Measurements from ENCODE around the gene CASK.

Gene CASK

DNA sequence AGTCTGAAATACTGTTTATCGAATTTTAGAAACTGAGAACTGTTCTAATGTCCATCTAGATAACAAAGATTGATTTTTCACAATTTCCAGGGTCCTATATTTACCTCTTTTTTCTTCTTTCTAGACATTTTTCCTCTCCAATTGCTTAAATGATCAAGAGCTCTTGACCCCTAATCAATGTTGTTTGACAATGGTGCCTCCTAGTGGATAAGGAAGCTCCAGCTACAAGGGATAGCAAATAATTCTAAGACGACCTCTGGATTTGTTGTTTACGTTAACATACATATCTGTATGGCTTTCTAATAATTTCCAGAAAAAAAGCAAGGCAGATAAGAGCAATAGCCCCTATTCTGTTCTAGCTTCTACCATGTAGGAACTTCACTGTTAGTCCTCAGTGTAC lies 163.5 kb downstream of the CASK start:
- H3K4me3 Mint-ChIP-seq = no peak overlapping the region
- no peaks in the 10 kb centered on the region for H3K36me3 Mint-ChIP-seq
- no peak overlapping the region for H3K27ac Mint-ChIP-seq
- no peaks in the 10 kb centered on the region for H3K9me3 Mint-ChIP-seq (ENCODE audit: low read depth)
- H3K27me3 Mint-ChIP-seq = no peaks in the 10 kb centered on the region
- H3K4me1 Mint-ChIP-seq (ENCODE audit: low read depth) = peaks cover 13% of the 10 kb centered on the region

DNA sequence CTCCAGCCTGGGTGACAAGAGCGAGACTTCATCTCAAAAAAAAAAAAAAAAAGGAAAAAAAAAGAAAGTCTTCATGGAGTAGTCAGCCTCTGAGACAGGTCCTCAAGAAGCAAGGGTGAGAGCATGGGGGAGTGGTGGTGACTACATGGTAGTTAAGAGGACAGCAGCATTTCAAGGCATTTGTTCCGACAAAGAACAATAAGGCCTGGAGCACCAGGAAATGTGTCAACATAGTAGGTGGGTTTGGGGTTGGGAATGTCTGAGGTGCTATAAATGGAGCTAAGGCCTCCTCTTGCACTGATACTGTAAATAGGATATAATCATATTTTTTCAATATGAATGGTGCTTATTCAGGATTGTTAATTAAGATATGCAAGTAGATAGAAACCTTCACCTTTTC lies 165.0 kb downstream of the CASK start:
- Mint-ChIP-seq H3K4me3 (no peak overlapping the region), H3K27me3 (no peaks in the 10 kb centered on the region), H3K36me3 (peaks cover 3% of the 10 kb centered on the region), H3K27ac (no peak overlapping the region), H3K9me3 (ENCODE audit: low read depth) (no peaks in the 10 kb centered on the region), H3K4me1 (ENCODE audit: low read depth) (peaks cover 7% of the 10 kb centered on the region)

DNA sequence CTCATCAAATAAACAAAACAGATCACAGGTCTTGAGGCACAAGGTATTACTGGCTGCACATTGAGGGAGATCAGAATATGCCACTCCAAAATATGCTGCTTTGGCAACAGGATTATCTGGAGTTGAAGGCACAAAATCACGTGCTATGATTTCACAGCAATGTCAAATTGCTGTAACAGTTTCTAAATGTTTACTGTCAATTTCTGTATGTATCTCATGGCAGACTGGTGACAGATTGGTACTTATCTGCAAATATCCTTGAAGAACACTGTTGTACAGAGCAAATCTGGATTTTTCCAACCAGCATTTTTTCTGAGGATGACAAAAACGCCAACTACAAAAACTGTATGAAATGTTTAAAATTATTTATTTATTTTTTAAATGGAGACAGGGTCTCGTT lies 172.6 kb downstream of the CASK start:
- no peak overlapping the region for H3K4me3 Mint-ChIP-seq
- H3K27me3 Mint-ChIP-seq = no peaks in the 10 kb centered on the region
- no peaks in the 10 kb centered on the region for H3K9me3 Mint-ChIP-seq (ENCODE audit: low read depth)
- H3K36me3 Mint-ChIP-seq = peaks cover 3% of the 10 kb centered on the region
- H3K27ac Mint-ChIP-seq = no peak overlapping the region
- peaks cover 3% of the 10 kb centered on the region for H3K4me1 Mint-ChIP-seq (ENCODE audit: low read depth)

DNA sequence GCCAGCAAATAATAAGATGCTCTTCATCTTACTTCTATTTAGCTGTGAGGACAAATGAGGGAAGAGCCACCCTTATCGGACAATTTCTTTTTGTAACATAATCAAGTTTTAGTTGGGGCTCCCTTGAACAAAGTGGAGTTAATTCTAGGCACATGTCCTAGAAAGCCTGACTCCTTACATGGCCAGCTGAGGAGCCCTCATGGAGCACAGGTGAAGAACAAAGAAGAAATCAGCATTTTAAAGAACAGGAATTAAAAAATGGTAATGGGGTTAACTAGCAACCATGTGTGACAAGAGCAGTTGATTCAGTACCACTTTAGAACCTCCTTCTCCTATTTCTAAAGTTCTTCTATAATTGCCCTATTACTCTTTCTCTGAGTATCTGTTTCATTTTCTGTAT lies 183.5 kb downstream of the CASK start:
- peaks cover 11% of the 10 kb centered on the region for H3K36me3 Mint-ChIP-seq
- peak overlapping the region; percentile 41 for H3K27ac Mint-ChIP-seq

DNA sequence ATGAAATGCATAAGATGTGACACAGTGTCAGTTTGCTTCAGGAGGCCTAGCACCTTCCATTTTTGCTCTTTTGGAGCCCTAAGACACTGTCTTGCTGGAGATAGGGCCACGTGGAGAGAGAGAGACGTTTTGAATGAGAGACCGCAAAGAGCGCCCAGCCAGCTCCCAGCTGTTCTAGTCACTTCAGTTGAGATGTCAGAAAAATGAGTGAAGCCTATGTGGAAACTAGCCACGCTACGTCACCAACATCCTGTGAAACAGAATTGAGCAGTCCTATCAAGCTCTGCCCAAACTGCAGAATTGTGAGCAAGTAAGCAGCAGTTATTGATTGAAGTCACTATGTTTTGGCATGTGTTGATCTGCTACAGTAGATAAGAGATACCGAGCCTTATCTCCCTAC lies 186.3 kb downstream of the CASK start:
- Mint-ChIP-seq H3K4me1 (ENCODE audit: low read depth) (peaks cover 27% of the 10 kb centered on the region), H3K9me3 (ENCODE audit: low read depth) (no peaks in the 10 kb centered on the region), H3K4me3 (no peak overlapping the region), H3K36me3 (peaks cover 5% of the 10 kb centered on the region), H3K27ac (peak overlapping the region; percentile 30), H3K27me3 (no peaks in the 10 kb centered on the region)

More for the DNA sequence above, 183.5 kb downstream of the CASK start:
- Mint-ChIP-seq H3K4me1 (ENCODE audit: low read depth) (peaks cover 15% of the 10 kb centered on the region), H3K9me3 (ENCODE audit: low read depth) (no peaks in the 10 kb centered on the region), H3K27me3 (no peaks in the 10 kb centered on the region), H3K4me3 (no peak overlapping the region)

DNA sequence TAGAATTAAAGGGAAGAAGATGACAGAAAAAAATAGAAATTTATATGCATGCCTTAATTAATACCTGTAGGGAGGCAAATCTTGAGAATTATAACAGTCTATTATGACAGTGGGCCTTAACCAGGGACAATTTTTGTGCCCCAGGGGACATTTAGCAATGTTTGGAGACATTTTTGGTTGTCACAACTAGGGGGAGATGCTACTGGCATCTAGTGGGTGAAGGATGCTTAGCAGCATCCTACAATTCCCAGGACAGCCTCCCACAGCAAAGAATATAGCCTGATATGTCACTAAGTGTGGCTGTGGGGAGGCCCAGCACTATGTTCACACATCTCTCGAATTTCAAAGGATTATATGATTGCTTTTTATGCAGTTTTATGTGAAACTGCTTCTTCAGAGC lies 188.8 kb downstream of the CASK start:
- Mint-ChIP-seq H3K27ac (peak overlapping the region; percentile 87), H3K4me3 (no peak overlapping the region), H3K4me1 (ENCODE audit: low read depth) (peaks cover 26% of the 10 kb centered on the region), H3K36me3 (peaks cover 5% of the 10 kb centered on the region), H3K9me3 (ENCODE audit: low read depth) (no peaks in the 10 kb centered on the region), H3K27me3 (no peaks in the 10 kb centered on the region)

DNA sequence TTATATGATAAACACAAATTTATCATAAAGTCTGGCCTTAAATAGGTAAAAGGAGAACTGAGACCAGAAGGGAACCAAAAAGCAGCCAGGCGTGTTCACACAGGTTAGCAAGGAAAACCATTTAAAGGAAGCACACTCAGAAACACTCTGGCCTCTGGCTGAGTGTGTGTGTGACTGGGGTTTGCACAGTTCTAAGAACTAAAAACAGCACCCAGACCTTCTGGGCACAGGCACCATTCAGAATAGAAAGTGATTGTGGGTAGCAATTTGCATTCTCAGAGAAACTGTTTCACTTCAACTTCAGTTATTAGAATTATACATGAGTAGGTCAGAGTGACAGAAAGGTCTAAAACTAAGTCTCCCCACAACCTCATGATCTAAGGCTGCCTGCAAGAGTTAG lies 189.4 kb downstream of the CASK start:
- Mint-ChIP-seq H3K36me3 (peaks cover 5% of the 10 kb centered on the region), H3K9me3 (ENCODE audit: low read depth) (no peaks in the 10 kb centered on the region), H3K27ac (peak overlapping the region; percentile 87), H3K4me1 (ENCODE audit: low read depth) (peaks cover 26% of the 10 kb centered on the region), H3K27me3 (no peaks in the 10 kb centered on the region), H3K4me3 (peak overlapping the region; percentile 20)

DNA sequence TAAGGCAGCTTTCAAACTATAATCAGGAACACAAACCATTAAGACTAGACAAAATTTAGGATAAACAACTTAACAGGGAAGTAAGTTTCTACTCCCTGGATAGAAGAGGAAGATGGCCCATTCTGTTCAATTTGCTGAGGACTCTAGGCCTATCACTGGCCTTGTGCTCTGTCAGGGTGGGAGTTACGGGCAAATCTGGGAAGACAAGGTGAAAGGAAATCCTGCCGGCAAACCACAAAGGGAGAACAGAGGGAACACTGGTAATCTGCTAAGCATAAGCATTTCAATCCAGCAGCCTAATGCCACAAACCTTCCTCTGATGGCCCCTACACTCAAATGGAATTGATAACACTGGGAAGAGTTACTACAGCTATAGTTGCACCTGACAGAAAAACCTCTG lies 191.1 kb downstream of the CASK start:
- H3K9me3 Mint-ChIP-seq (ENCODE audit: low read depth) = no peaks in the 10 kb centered on the region
- no peak overlapping the region for H3K4me3 Mint-ChIP-seq
- H3K27ac Mint-ChIP-seq = peak overlapping the region; percentile 34
- H3K4me1 Mint-ChIP-seq (ENCODE audit: low read depth) = peaks cover 23% of the 10 kb centered on the region
- no peaks in the 10 kb centered on the region for H3K27me3 Mint-ChIP-seq
- H3K36me3 Mint-ChIP-seq = peaks cover 6% of the 10 kb centered on the region

DNA sequence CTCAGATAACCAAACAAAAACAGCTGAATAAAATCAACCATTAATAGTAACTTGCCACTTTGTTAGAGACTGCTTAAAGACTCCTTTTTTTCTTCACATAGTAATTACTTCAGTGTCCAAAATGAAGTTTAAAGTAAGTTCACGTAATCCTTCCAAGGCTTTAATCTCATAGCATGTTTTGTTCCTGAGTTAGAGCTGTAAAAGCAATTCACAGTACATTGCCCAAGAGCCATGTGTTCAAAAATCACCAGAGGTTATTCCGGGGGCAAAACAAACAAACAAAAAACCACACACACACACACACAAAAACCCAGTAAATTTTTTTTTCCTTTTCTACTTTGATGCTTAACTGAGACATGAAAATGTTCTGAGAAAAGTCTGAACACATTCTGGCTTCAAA lies 193.3 kb downstream of the CASK start:
- Mint-ChIP-seq H3K36me3 (peaks cover 2% of the 10 kb centered on the region), H3K4me3 (no peak overlapping the region), H3K27ac (peak overlapping the region; percentile 22), H3K4me1 (ENCODE audit: low read depth) (peaks cover 18% of the 10 kb centered on the region), H3K9me3 (ENCODE audit: low read depth) (no peaks in the 10 kb centered on the region), H3K27me3 (no peaks in the 10 kb centered on the region)

DNA sequence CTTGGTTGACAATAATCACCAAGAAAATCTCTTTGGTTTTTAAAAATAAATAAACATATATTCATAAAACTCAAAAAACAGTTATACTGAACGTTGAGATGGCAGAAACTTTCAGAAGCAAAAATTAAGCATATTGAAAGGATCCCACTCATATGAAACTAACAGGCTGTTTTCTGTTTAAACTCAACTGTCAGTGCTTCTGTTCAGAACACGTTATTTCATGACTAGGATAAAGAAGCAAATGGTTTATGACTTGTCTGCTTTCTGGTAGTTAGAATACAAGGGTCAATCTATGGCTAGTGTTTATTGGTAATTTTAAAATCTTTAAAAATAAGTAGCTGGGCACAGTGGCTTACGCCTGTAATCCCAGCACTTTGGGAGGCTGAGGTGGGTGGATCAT lies 195.2 kb downstream of the CASK start:
- Mint-ChIP-seq H3K27ac (no peak overlapping the region), H3K9me3 (ENCODE audit: low read depth) (no peaks in the 10 kb centered on the region), H3K4me3 (no peak overlapping the region), H3K27me3 (no peaks in the 10 kb centered on the region), H3K36me3 (peaks cover 2% of the 10 kb centered on the region), H3K4me1 (ENCODE audit: low read depth) (peaks cover 22% of the 10 kb centered on the region)

DNA sequence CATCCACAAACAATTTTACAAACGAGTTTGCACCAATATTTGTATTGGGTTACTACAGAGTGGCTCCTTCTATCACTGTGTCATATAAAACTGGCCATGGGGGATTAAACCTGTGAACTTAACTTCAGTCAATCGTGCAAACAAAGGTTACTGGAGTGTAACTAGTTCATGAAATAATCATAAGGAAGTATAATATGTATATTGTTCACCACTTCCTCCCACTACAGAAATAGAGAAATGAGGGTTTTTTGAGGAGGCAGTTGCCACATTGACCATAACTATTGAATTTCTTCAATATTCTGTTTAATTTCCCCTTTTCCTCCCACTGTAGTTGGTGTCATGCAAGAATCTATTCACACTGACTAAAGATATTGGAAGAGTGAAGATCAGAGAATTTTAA lies 199.5 kb downstream of the CASK start, which contains the start of gene GPR82:
Gene GPR82, plus strand, starts transcription at position 356 of the 400 bp plus-strand sequence. CDS start 2,846 bp downstream, outside the sequence.
- H3K4me3 Mint-ChIP-seq = no peak within 1 kb of the TSS
- H3K36me3 Mint-ChIP-seq = peaks cover 12% of the 10 kb centered on the region

DNA sequence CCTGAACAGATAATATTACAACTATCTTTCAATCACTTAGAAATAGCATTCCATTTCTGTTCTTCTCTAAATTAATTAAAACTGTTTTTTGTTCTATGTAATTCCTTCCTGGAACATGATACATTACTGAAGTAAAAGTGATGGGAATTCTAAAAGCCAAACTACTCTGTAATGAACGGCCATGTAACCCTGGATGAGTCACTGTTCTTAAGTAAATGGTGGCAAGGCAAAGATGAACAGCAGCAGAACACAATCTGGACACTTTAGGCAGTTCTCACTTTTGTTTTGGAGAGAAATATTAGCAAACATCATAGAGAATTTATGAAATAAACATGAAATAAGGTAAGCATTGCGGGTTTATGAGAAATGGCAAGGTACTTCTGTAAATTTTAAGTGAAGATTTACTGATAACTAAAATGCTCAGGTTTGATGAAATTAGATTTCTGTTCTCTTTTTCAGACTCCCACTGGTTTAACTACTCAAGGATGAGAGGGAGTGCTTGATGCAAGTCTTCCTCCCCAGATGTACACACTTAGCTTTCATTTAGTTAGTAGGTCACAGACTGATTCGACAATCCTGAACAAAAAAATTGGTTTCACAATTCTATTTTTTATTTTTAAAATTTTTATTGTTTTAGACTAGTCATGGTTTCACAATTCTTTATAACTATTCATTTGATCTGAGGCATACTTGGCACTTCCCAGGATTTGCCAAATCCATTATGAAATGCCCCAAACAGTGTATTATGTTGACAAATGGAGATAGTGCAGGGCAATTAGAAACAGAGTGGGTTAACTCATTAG lies 200.3 kb downstream of the CASK start:
- Mint-ChIP-seq H3K27ac (peak overlapping the region; percentile 64), H3K27me3 (no peaks in the 10 kb centered on the region), H3K9me3 (ENCODE audit: low read depth) (peaks cover 6% of the 10 kb centered on the region), H3K4me3 (peak overlapping the region; percentile 52), H3K36me3 (peaks cover 12% of the 10 kb centered on the region), H3K4me1 (ENCODE audit: low read depth) (peaks cover 51% of the 10 kb centered on the region)

More for the DNA sequence above, 199.5 kb downstream of the CASK start, which contains the start of gene GPR82:
- Mint-ChIP-seq H3K9me3 (ENCODE audit: low read depth) (peaks cover 6% of the 10 kb centered on the region), H3K4me1 (ENCODE audit: low read depth) (peaks cover 50% of the 10 kb centered on the region), H3K27me3 (no peaks in the 10 kb centered on the region), H3K27ac (peak within 1 kb of the TSS; percentile 64)

DNA sequence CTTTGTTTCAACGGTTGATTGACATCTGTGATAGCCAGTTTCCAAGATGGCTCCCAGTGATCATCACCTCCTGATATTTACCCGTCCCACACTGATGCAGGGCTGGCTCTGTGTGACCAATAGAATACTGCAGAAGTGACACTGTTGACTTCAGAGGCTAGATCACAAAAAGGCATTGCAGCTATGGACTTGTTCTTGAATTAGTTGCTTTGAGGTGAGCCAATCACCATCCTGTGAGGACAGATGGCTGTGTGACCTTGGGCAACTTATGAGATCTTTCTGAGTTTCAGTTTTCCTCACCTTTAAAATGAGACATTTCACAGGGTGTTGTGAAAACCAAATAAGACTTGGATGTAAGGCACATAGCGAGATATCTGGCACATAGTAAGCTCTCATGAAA lies 201.1 kb downstream of the CASK start:
- Mint-ChIP-seq H3K36me3 (peaks cover 10% of the 10 kb centered on the region), H3K9me3 (ENCODE audit: low read depth) (peaks cover 6% of the 10 kb centered on the region), H3K4me3 (no peak overlapping the region), H3K4me1 (ENCODE audit: low read depth) (peaks cover 51% of the 10 kb centered on the region), H3K27ac (peak overlapping the region; percentile 79), H3K27me3 (no peaks in the 10 kb centered on the region)

DNA sequence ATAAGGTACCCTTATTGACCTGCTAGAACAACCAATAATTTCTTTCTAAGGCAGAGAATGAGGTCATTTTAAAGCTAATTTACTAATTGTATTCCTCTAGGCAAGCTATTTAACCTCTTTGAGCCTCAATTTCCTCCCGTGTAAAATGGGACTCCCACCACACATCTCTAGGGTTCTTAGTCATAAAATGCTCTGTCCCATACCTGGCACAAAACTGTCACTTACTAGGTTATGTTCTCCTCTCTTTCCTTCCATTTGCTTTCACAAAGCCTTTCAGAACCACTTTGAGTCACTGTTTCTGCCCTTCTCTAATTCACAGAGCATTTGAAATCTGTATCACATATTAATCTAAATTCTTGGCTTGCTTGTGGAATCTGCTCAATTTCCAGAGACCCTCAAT lies 201.8 kb downstream of the CASK start:
- H3K36me3 Mint-ChIP-seq = peaks cover 10% of the 10 kb centered on the region
- H3K4me1 Mint-ChIP-seq (ENCODE audit: low read depth) = peaks cover 56% of the 10 kb centered on the region
- H3K27me3 Mint-ChIP-seq = no peaks in the 10 kb centered on the region
- peak overlapping the region; percentile 79 for H3K27ac Mint-ChIP-seq
- H3K9me3 Mint-ChIP-seq (ENCODE audit: low read depth) = peaks cover 6% of the 10 kb centered on the region
- no peak overlapping the region for H3K4me3 Mint-ChIP-seq

DNA sequence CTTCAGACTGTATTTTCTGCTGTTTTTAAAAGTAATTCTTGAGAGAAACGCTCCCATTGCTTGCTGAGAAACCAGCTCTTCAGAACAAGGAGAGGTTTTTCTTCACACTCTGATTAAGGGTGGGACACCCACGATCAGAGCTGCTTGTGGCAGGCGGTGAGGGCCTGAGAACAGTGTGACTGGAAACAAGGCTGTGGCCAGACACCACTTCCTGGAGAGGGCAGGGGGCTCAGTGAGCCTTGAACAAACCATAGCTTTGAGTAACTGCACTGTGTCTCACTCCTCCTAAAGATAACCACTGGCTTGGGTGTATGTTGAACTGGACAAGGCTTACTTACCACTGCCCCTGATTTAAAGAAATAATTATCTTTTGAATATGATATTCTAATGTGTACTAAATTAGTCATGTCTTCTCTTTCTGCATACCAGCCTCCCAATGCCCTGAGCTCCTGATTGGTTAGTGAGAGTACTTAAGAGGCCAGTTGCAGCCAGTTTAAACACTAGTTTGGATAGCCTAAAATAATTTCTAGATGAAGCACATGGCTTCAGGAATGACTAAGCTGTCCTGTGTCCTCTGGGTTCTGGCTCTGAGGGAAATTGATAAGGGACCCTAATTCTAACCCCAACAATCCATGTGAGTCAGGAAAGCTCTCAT lies 203.1 kb downstream of the CASK start:
- Mint-ChIP-seq H3K4me3 (no peak overlapping the region), H3K4me1 (ENCODE audit: low read depth) (peaks cover 60% of the 10 kb centered on the region), H3K9me3 (ENCODE audit: low read depth) (peaks cover 6% of the 10 kb centered on the region), H3K27me3 (no peaks in the 10 kb centered on the region), H3K36me3 (peaks cover 10% of the 10 kb centered on the region), H3K27ac (peak overlapping the region; percentile 86)
